PC-3 (cell line): Measurements from ENCODE around the gene IL18R1.

Source experiments
- CTCF ChIP-seq: fragments of 300-600 bp; sonication (generic); conservative IDR thresholded peaks from 2 replicates; pipeline ENCODE4 v1.5.1; 2017; ENCODE audit warnings: antibody characterized with exemption, low read depth, mild to moderate bottlenecking, low read length
- EZH2 ChIP-seq: fragments of 300-600 bp; sonication (generic); IDR thresholded peaks from one replicate; pipeline ENCODE4 v1.6.1; 2017; ENCODE audit warnings: antibody characterized with exemption, mild to moderate bottlenecking, low read length; ENCODE audit not compliant: unreplicated experiment

GRCh38 chr2:102425441-102426132 lies 70.0 kb downstream of the IL18R1 start:
- TF ChIP-seq CTCF (no peak), EZH2 (no peak)
